Activated CD4-positive, alpha-beta T cell treated with anti-CD3 and anti-CD28 coated beads, Interleukin-2, amount 50 U/mL, for 24 hours (primary cell): Measurements from ENCODE around the gene EPS8L2.
"Not testable (repeated sequence)": the region's sequence is repeated elsewhere in the genome, so short reads cannot be mapped to it uniquely, and the experiment has no call there.

ENCODE experiments used
- DNase-seq, 2 donors: peaks; one replicate each; pipeline ENCODE4 v3.0.0-alpha.2; 2020; ENCODE audit warnings: low read depth in 1 of 2, low spot score in 1 of 2

The EPS8L2 gene

DNA sequence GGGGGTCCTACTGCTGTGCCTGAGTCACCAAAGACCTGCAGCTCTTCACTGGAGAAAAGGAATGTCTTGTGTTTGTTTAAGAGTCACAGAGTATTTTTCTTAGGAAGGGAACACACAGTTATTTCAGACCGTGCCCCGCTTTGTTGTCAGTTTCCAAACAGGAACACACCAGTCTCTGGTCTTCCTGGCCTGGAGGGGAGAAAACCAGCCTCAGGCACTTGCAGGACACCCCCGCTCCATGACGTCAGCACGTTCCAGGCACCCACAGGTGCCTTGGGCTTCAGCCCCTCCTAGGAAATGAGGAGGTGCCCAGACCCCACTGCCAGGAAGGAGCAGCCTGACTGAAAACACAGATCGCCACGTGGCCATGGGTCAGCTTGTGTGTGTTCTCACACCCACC, 16.4 kb upstream of the EPS8L2 start:
- DNase-seq, result no peak

GRCh38 chr11:690244-690643, 15.8 kb upstream of the EPS8L2 start:
- not testable (repeated sequence) for DNase-seq

- DNase-seq, result no peak
These were observed 15.0 kb upstream of the EPS8L2 start for GRCh38 chr11:690738-691633.

DNA sequence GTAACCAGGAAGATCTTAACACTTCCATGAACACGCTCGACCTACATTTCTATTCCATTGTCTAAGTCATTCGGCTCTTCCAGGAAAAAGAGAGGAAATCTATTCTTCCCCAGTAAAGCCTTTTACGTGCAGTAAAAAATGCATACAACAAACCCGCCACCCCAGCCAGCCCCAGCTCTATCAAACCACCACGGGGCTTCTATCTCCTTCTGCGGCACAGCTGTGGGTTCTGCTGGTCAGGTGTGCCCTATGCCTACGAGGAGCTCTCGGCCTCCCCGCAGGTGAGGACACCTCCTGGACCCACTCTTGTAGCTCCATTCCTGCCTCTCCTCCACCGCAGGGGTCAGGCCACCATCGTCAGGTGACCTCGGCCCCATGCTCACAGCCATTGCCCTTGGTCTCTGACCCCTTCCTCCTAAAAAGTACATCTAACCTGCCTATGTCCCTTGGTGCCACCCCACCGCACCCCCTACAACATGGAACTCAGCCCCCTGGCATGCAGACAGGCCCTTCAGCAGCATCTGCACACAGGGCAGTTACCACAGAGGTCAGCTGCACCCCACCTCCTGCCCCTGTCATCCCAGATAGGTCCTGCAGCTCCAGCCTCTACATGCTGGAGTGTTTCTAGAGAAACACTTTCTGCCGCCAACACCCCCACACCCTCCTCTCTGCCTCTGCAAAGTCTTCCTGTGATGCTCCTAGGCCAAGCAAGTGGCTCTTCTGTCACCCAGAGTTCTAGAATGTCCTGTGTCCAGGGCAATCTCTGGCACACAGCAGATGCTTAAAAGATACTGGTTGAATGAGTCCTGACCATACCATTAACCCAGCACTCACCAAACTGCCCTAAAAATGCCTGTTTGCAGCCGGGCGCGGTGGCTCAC, 14.1 kb upstream of the EPS8L2 start:
- no peak for DNase-seq

DNA sequence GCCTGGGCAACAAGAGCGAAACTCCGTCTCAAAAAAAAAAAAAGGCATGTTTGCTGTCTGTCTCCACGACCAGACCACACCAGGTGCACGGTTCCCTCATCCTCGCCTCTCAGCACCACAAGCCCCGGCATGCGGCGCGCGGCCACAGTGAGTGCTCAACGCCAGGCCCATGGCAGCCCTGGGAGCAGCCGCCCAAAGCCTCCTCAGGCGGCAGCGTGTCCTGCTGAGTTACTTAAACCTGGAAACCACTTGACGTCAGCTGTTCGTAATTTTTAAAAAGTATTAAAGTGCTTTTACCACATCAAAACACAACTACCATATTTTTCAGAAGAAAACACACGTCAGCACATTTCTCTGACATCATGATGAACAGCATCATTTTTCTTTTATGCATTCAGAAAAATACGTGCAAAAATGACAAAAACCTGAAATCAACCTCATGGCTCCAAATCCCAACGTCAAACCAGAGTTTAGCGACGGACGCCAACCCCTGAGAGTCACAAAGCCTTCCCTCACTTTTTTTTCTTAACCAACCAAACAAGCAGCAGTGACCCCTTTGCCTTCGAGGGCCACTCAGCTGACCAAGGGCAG, 13.1 kb upstream of the EPS8L2 start:
- DNase-seq, result no peak

GRCh38 chr11:693415-693831, 12.6 kb upstream of the EPS8L2 start:
- DNase-seq, result no peak

- DNase-seq, result no peak
These were observed 12.0 kb upstream of the EPS8L2 start for GRCh38 chr11:693887-694562.

DNA sequence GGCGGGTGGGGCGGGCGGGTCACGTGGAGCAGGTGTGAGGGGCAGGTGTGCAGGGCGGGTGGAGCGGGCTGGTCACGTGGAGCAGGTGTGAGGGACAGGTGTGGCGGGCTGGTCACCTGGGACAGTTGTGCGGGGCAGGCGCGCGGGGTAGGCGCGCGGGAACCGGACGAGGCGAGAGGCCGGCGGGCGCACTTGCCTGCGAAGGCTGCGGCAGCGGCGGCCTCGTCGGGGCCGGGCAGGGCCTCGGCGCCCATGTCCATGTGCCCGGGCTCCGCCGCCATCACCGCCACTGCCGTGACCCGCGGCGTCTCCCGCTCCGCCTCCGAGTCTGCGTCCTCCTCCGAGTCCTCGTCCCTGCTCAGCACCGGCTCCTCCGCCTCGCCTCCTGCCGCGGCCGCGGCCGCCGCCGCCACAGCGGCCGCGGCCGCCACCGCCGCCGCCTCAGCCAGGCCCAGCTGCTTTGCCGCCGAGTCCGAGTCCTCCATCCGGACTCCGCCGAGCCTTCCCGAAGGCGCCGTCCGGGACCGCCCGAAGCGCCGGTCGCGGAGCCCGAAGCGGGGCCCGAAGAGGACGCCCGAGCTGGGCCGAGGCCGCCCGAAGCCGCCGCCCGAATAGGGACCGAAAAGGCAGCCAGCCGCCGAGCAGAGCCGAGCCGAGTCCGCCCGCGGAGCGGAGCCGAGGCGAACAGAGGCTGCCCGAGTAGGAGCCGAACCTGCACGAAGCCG, 11.3 kb upstream of the EPS8L2 start, which contains the start of gene DEAF1:
Gene DEAF1 (minus strand): TSS at position 660 of the 725 bp plus-strand sequence. CDS start 175 bp downstream, at position 485.
- DNase-seq, result peak; percentile 98 to 99

GRCh38 chr11:695288-695537, 10.8 kb upstream of the EPS8L2 start:
- no peak for DNase-seq

GRCh38 chr11:695538-696248, 10.3 kb upstream of the EPS8L2 start, which contains the start of gene TMEM80:
TSS of gene TMEM80 (plus strand) at chr11:695816. CDS start at chr11:695828, 12 bp downstream.
- DNase-seq, result peak; percentile 92 to 98

DNA sequence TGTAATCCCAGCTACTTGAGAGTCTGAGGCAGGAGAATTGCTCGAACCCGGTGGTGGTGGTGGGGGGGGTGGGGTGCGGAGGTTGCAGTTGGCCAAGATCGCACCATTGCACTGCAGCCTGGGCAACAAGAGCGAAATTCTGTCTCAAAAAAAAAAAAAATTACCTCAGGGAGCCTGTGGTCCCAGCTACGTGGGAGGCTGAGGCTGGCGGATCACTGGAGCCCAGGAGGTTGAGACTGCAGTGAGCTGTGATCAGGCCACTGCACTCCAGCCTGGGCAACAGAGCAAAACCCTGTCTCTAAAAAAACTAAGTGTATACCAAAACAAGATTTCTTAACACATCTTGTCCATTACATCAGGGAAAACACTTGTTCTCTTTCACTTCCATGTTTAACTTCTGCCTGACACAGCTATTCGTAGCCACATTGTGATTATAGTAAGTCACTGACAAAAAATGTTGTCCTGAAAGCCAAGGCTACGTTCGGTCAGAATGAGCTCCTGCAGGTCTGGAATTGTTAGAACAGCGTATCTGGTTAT, 9.0 kb upstream of the EPS8L2 start:
- no peak for DNase-seq

DNA sequence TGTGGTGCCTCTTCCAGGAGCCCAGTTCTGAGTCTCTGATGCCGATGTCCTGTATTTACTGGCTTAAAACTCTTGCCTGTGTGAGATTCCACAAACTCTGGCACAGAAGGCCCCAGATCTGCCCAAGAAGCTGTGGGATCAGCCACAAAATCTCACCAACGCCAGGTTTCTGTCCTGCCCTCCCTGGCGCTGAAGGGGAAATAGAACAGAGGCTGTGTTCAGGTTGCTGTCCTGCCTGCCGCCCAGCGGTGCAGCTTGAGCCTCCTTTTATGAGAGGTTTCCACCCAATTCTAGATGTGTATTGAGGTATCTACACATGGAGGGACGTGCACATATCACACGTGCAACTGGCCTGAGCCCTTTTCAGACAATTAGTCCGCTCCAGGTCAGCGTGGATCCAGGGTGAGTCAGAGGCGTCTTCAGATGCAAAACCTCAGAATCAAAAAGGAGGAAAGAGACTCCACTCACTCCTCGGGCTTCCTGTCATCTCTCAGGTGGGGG, 8.2 kb upstream of the EPS8L2 start:
- DNase-seq, result no peak

- no peak for DNase-seq
These were observed 7.4 kb upstream of the EPS8L2 start for GRCh38 chr11:698493-699115.

DNA sequence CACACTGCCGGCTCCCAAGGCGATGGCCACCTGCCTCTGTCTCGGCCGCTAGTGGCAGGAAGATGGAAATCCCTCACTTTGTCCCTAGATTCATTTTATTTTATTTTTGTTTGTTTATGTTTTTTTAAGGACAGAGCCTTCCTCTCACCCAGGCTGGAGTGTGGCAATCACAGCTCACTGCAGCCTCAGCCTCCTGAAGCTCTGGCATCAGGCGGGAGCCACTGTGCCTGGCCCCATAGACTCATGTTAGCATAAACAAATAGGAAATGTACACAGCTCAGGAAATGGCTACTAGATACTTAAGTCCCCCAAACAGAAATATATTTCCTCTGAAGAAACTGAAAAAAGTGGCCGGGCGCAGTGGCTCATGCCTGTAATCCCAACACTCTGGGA, 6.9 kb upstream of the EPS8L2 start:
- no peak for DNase-seq

GRCh38 chr11:699753-700152, 6.3 kb upstream of the EPS8L2 start:
- no peak for DNase-seq

GRCh38 chr11:701741-702461, 4.1 kb upstream of the EPS8L2 start:
- no peak for DNase-seq

DNA sequence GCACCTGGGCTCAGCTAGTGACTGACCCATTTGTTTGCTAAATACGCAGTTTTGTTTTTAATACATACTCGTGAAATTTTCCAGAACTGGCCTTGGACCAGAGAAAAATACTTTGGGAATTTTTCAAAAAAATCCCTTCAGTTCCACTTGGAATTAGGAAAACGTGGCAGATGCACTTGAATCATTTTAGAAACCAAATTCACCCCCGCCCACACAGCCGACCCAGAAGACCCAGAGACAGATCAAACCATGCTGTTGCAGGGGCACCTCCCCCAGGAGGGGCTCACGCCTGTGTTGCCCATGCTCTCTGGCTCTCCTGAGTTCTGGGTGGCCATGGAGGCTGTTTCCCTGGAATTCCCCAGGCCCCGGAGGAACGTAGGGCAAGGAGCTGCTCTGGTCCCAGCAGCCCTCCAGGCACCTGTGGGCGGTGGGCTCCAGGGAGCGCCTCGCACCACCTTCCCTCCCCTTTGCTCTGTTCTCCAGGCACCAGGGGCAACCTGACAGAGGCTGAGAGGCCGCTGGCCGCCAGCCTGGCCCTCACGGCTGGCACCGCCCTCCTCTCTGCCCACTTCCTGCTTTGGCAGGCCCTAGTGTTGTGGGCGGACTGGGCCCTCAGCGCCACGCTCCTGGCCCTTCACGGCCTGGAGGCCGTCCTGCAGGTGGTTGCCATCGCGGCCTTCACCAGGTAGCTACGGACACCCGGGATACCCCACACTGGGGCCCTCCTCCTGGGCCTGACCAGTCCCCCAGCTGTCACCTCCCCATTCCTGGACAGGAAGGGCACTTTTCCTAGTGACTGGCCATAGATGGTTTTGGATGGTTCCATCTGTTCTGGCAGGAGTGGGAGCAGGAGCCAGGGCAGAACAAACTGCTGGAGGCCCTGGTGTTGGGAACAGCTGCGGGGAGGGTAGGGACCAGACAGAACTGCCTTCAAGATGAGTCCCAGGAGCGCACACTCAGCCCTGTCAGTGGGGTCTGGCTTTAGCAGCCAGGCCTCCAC, 3.3 kb upstream of the EPS8L2 start:
- no peak for DNase-seq
